ENCODE results near the gene IER3. TPM values are rescaled to one million over a fixed set of nuclear protein-coding genes. Genes with fewer than 3 reads are reported as not detected.

Gene IER3
- total RNA-seq, 1 experiment from 2014 or later = 82.4 TPM

DNA sequence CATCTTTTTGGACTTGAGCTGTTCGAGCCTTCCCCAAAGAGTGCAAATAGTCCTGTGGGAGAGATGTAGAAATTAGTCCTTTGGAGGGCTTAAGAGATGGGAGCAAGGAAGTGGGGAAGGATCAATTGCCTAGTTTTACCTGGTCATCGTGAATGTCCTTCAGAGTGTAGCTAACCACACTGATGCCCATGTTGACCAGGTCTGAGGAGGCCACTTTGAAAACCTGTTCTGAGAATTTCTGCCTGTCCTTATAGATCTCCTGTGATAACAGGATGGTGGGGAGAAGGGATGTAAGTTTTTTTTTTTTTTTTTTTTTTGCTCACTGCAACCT lies 3.8 kb downstream of the IER3 start:
- ChIA-PET POLR2A (no interaction called here), CTCF (interaction anchor here (1.1 to 2.1 kb wide), 2 partner anchors 10 to 53 kb away, joined by 3 to 8 read pairs; no protein-coding TSS in a partner anchor)
- peak overlapping the region; percentile 46 for H3K4me3 Mint-ChIP-seq
- no peaks in the 10 kb centered on the region for H3K9me3 Mint-ChIP-seq
- H3K27ac Mint-ChIP-seq = peak overlapping the region; percentile 41; the same call in 1 of the 2 replicates
- H3K27me3 Mint-ChIP-seq (ENCODE audit: low read depth) = peaks cover 5% of the 10 kb centered on the region; the same call in 1 of the 2 replicates
- no peak for DNase-seq (ENCODE audit: low spot score)
- TF ChIP-seq, protein P1, sequence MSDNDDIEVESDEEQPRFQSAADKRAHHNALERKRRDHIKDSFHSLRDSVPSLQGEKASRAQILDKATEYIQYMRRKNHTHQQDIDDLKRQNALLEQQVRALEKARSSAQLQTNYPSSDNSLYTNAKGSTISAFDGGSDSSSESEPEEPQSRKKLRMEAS (CRISPR knock-in tag; IDR thresholded peaks at IDR 0.05) = no peak
- TF ChIP-seq, protein P2, sequence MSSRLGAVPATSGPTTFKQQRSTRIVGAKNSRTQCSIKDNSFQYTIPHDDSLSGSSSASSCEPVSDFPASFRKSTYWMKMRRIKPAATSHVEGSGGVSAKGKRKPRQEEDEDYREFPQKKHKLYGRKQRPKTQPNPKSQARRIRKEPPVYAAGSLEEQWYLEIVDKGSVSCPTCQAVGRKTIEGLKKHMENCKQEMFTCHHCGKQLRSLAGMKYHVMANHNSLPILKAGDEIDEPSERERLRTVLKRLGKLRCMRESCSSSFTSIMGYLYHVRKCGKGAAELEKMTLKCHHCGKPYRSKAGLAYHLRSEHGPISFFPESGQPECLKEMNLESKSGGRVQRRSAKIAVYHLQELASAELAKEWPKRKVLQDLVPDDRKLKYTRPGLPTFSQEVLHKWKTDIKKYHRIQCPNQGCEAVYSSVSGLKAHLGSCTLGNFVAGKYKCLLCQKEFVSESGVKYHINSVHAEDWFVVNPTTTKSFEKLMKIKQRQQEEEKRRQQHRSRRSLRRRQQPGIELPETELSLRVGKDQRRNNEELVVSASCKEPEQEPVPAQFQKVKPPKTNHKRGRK (CRISPR knock-in tag; IDR thresholded peaks at IDR 0.05; ENCODE audit: borderline replicate concordance) = no peak
- TF ChIP-seq SMAD4 (CRISPR knock-in tag; IDR thresholded peaks at IDR 0.05) (no peak), RELA (CRISPR knock-in tag; IDR thresholded peaks at IDR 0.05; ENCODE audit: borderline replicate concordance) (no peak), SP1 (CRISPR knock-in tag; conservative IDR thresholded peaks at IDR 0.05) (no peak), GABPB1 (CRISPR knock-in tag; IDR thresholded peaks at IDR 0.05) (no peak), NFE2L1 (CRISPR knock-in tag; IDR thresholded peaks at IDR 0.05) (no peak)
- TF ChIP-seq, protein P3, sequence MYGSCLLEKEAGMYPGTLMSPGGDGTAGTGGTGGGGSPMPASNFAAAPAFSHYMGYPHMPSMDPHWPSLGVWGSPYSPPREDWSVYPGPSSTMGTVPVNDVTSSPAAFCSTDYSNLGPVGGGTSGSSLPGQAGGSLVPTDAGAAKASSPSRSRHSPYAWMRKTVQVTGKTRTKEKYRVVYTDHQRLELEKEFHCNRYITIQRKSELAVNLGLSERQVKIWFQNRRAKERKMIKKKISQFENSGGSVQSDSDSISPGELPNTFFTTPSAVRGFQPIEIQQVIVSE (CRISPR knock-in tag; IDR thresholded peaks at IDR 0.05; ENCODE audit: borderline replicate concordance) = no peak
- TF ChIP-seq, protein P4, sequence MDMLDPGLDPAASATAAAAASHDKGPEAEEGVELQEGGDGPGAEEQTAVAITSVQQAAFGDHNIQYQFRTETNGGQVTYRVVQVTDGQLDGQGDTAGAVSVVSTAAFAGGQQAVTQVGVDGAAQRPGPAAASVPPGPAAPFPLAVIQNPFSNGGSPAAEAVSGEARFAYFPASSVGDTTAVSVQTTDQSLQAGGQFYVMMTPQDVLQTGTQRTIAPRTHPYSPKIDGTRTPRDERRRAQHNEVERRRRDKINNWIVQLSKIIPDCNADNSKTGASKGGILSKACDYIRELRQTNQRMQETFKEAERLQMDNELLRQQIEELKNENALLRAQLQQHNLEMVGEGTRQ (CRISPR knock-in tag; IDR thresholded peaks at IDR 0.05) = no peak
- TF ChIP-seq, protein P5, sequence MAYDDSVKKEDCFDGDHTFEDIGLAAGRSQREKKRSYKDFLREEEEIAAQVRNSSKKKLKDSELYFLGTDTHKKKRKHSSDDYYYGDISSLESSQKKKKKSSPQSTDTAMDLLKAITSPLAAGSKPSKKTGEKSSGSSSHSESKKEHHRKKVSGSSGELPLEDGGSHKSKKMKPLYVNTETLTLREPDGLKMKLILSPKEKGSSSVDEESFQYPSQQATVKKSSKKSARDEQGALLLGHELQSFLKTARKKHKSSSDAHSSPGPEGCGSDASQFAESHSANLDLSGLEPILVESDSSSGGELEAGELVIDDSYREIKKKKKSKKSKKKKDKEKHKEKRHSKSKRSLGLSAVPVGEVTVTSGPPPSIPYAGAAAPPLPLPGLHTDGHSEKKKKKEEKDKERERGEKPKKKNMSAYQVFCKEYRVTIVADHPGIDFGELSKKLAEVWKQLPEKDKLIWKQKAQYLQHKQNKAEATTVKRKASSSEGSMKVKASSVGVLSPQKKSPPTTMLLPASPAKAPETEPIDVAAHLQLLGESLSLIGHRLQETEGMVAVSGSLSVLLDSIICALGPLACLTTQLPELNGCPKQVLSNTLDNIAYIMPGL (CRISPR knock-in tag; IDR thresholded peaks at IDR 0.05) = no peak
- TF ChIP-seq, protein P6, sequence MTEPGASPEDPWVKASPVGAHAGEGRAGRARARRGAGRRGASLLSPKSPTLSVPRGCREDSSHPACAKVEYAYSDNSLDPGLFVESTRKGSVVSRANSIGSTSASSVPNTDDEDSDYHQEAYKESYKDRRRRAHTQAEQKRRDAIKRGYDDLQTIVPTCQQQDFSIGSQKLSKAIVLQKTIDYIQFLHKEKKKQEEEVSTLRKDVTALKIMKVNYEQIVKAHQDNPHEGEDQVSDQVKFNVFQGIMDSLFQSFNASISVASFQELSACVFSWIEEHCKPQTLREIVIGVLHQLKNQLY (CRISPR knock-in tag; IDR thresholded peaks at IDR 0.05) = no peak
- TF ChIP-seq, protein P7, sequence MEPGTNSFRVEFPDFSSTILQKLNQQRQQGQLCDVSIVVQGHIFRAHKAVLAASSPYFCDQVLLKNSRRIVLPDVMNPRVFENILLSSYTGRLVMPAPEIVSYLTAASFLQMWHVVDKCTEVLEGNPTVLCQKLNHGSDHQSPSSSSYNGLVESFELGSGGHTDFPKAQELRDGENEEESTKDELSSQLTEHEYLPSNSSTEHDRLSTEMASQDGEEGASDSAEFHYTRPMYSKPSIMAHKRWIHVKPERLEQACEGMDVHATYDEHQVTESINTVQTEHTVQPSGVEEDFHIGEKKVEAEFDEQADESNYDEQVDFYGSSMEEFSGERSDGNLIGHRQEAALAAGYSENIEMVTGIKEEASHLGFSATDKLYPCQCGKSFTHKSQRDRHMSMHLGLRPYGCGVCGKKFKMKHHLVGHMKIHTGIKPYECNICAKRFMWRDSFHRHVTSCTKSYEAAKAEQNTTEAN (CRISPR knock-in tag; IDR thresholded peaks at IDR 0.05) = no peak
- peaks cover 24% of the 10 kb centered on the region for H3K4me1 Mint-ChIP-seq
- peaks cover 65% of the 10 kb centered on the region for H3K36me3 Mint-ChIP-seq
- no peak for ATAC-seq

DNA sequence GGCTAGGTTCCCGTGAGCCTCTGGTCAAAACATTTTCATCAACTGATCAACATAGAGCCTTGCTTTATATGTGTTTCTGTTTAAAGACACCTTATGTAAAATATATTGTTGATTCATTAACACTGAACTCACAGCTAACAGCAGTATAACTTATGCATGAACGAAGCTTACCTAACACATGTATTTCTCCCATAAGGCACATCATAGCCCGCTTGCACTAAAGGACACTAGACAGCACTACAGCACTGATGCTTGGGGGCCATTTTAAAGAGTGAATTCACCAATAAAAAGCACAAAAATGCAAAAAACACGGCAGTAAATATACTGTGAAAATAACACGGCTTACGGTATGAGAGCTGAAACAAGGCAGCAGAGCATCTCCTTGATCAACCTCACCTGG lies 5.8 kb downstream of the IER3 start:
- no peak overlapping the region for H3K4me3 Mint-ChIP-seq
- ChIA-PET POLR2A (no interaction called here), CTCF (interaction anchor here (1.0 to 1.1 kb wide), 3 partner anchors 59 to 341 kb away, joined by 3 read pairs; no protein-coding TSS in a partner anchor)
- no peaks in the 10 kb centered on the region for H3K9me3 Mint-ChIP-seq
- H3K27me3 Mint-ChIP-seq (ENCODE audit: low read depth) = no peaks in the 10 kb centered on the region
- H3K4me1 Mint-ChIP-seq = peaks cover 17% of the 10 kb centered on the region
- H3K36me3 Mint-ChIP-seq = peaks cover 72% of the 10 kb centered on the region
- DNase-seq (ENCODE audit: low spot score) = no peak
- no peak overlapping the region for H3K27ac Mint-ChIP-seq
- no peak for ATAC-seq
- TF ChIP-seq GRHL2 (CRISPR knock-in tag; IDR thresholded peaks at IDR 0.05; ENCODE audit: insufficient replicate concordance, severe bottlenecking) = no peak
- TF ChIP-seq FOXK1 (CRISPR knock-in tag; IDR thresholded peaks at IDR 0.05) = no peak
- TF ChIP-seq ZNF423 (CRISPR knock-in tag; IDR thresholded peaks at IDR 0.05) = no peak
- TF ChIP-seq JAZF1 (CRISPR knock-in tag; IDR thresholded peaks at IDR 0.05) = no peak
- TF ChIP-seq ESRRA (CRISPR knock-in tag; IDR thresholded peaks at IDR 0.05; ENCODE audit: borderline replicate concordance) = no peak
- TF ChIP-seq KAT7 (CRISPR knock-in tag; IDR thresholded peaks at IDR 0.05; ENCODE audit: borderline replicate concordance) = no peak
- TF ChIP-seq, protein P8, sequence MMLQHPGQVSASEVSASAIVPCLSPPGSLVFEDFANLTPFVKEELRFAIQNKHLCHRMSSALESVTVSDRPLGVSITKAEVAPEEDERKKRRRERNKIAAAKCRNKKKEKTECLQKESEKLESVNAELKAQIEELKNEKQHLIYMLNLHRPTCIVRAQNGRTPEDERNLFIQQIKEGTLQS (CRISPR knock-in tag; conservative IDR thresholded peaks at IDR 0.05) = no peak
- TF ChIP-seq NFE2L1 (CRISPR knock-in tag; IDR thresholded peaks at IDR 0.05) = no peak
- TF ChIP-seq RELA (CRISPR knock-in tag; IDR thresholded peaks at IDR 0.05; ENCODE audit: borderline replicate concordance) = no peak
- no peak for TF ChIP-seq SMAD4 (CRISPR knock-in tag; IDR thresholded peaks at IDR 0.05)
- TF ChIP-seq, protein P3 (CRISPR knock-in tag; IDR thresholded peaks at IDR 0.05; ENCODE audit: borderline replicate concordance) = no peak
- TF ChIP-seq, protein P5 (CRISPR knock-in tag; IDR thresholded peaks at IDR 0.05) = no peak
- TF ChIP-seq TEAD1 (CRISPR knock-in tag; IDR thresholded peaks at IDR 0.05) = no peak
- TF ChIP-seq, protein P7 (CRISPR knock-in tag; IDR thresholded peaks at IDR 0.05) = no peak
- TF ChIP-seq RORB (CRISPR knock-in tag; IDR thresholded peaks at IDR 0.05) = no peak
- no peak for TF ChIP-seq NFYB (CRISPR knock-in tag; conservative IDR thresholded peaks at IDR 0.05; ENCODE audit: low read depth)

Data from WTC11 (cell line).